HepG2 (cell line): ENCODE measurements around the gene BCKDHA. TPM values are rescaled to one million over a fixed set of nuclear protein-coding genes. Genes with fewer than 3 reads are reported as not detected.
A peak's percentile ranks its signal among the peaks of the same experiment; 100 is the strongest.

ENCODE experiments used
- ISL2 ChIP-seq: sonication (generic); formaldehyde crosslinking; IDR thresholded peaks from 2 replicates; pipeline ENCODE4 v1.5.0; 2020; ENCODE audit warnings: missing genetic modification reagents
- POLR2A ChIP-seq, 2 experiments: IDR thresholded peaks; 2 replicates each; pipeline ENCODE4 v1.6.1; 2011; ENCODE audit warnings: low read depth in 2 of 2, low read length in 2 of 2, mild to moderate bottlenecking in 1 of 2, moderate library complexity in 1 of 2; ENCODE audit not compliant: insufficient read depth in 1 of 2
- ZBTB7A ChIP-seq: sonication (generic); formaldehyde crosslinking; IDR thresholded peaks from 2 replicates; pipeline ENCODE4 v1.8.0; 2022; ENCODE audit warnings: mild to moderate bottlenecking, missing genetic modification reagents
- ZNF232 ChIP-seq: sonication (generic); formaldehyde crosslinking; IDR thresholded peaks from 2 replicates; pipeline ENCODE4 v1.4.0; 2020; ENCODE audit warnings: missing genetic modification reagents, borderline replicate concordance
- ZNF451 ChIP-seq: sonication (generic); formaldehyde crosslinking; IDR thresholded peaks from 2 replicates; pipeline ENCODE4 v1.5.0; 2020; ENCODE audit warnings: mild to moderate bottlenecking, missing genetic modification reagents
- ZNF543 ChIP-seq: sonication (generic); formaldehyde crosslinking; IDR thresholded peaks from 2 replicates; pipeline ENCODE4 v1.4.0; 2020; ENCODE audit warnings: mild to moderate bottlenecking, missing genetic modification reagents
- ZNF674 ChIP-seq: sonication (generic); formaldehyde crosslinking; IDR thresholded peaks from 2 replicates; pipeline ENCODE4 v1.5.0; 2020; ENCODE audit warnings: low read depth, mild to moderate bottlenecking, missing genetic modification reagents
- polyA plus RNA-seq, 8 experiments: library from polyadenylated mRNA; depleted of rRNA in 3 of 8; stranded (reverse) in 7 of 8; unstranded in 1 of 8; fragments of >200 nt; fragmentation: Illumina TruSeq in 4 of 8; extraction: Trizol in 4 of 8; gene quantifications; 2 replicates each; pipeline versions ENCODE4 v1.2.1 to v1.2.3, GENCODE V29; 2011 to 2016; ENCODE audit warnings: low read depth in 4 of 8, missing spikeins in 1 of 8, mixed read lengths in 1 of 8; ENCODE audit not compliant: insufficient read depth in 1 of 8
- total RNA-seq, 5 experiments: library from RNA; depleted of rRNA; stranded (reverse); fragments of >200 nt; fragmentation: Illumina TruSeq; extraction: Trizol; gene quantifications; 2 replicates each; pipeline ENCODE4 v1.2.3, GENCODE V29; 2016; ENCODE audit warnings: low read depth in 1 of 5
- TF ChIP-seq, protein P1 (sequence below): sonication (generic); formaldehyde crosslinking; IDR thresholded peaks from 2 replicates; pipeline ENCODE4 v1.5.1; 2020; ENCODE audit warnings: mild to moderate bottlenecking, missing genetic modification reagents, moderate library complexity
- TF ChIP-seq, protein P2 (sequence below): sonication (generic); formaldehyde crosslinking; IDR thresholded peaks from 2 replicates; pipeline ENCODE4 v1.4.0; 2020; ENCODE audit warnings: mild to moderate bottlenecking, missing genetic modification reagents
- TF ChIP-seq, protein P3 (sequence below): IDR thresholded peaks from 2 replicates; pipeline ENCODE4 v1.6.1; 2012; ENCODE audit warnings: low read depth, low read length, improper control_type of control experiment
- TF ChIP-seq, protein P4 (sequence below): sonication (generic); formaldehyde crosslinking; IDR thresholded peaks from 2 replicates; pipeline ENCODE4 v1.5.1; 2020; ENCODE audit warnings: mild to moderate bottlenecking, missing genetic modification reagents, moderate library complexity
- TF ChIP-seq, protein P5 (sequence below): sonication (generic); formaldehyde crosslinking; IDR thresholded peaks from 2 replicates; pipeline ENCODE4 v1.5.1; 2020; ENCODE audit warnings: mild to moderate bottlenecking, missing genetic modification reagents
- TF ChIP-seq, protein P6 (sequence below): sonication (generic); formaldehyde crosslinking; IDR thresholded peaks from 2 replicates; pipeline ENCODE4 v1.8.1; 2023; ENCODE audit warnings: mild to moderate bottlenecking, missing genetic modification reagents

BCKDHA gene
- total and polyA plus RNA-seq, 2 of the 13 experiments (the other 11 are each of a cell fraction or from before 2014, with no cell fraction given), result 11.8 to 31.5 TPM

DNA sequence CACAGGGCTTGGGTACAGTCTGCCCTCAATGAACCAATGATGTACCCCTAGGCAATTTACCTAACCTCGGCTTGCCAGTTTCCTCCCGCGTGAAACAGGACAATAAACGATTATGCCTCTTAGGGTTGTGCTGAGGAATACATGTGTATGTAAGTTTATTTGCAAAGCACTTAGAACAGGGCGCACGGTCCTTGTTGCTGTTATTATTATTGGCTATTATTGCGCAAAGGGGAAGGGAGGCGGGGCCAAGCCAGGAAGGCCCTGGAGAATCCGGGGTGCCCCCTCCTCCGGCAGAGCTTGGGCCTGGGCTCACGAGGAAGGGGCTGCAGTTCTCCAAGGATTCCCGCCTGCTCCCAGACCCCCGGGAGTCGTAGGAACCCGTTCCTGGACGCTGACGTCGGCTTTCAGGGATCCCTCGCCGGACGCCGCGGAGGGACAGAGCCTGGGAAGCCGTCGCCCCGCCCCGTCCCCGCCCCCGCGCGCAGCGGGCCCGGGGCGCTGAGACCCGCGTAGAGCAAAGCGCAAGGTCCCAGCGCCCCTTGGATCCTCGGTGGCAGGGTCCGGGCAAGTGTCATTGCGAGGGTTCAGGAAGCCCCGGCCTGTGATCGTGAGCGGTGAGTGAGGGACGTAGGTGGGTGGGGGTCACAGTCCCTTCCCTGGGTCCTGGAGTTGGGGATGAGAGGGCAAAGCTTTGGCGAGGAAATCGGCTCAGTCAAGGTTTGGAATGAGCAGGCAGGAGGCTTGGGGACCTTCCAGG, 21.2 kb upstream of the BCKDHA start, which contains the start of gene TMEM91 (continued):
- TF ChIP-seq, protein P1, sequence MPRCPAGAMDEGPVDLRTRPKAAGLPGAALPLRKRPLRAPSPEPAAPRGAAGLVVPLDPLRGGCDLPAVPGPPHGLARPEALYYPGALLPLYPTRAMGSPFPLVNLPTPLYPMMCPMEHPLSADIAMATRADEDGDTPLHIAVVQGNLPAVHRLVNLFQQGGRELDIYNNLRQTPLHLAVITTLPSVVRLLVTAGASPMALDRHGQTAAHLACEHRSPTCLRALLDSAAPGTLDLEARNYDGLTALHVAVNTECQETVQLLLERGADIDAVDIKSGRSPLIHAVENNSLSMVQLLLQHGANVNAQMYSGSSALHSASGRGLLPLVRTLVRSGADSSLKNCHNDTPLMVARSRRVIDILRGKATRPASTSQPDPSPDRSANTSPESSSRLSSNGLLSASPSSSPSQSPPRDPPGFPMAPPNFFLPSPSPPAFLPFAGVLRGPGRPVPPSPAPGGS, result peak; percentile 44; the same call in 1 of the 2 replicates
- TF ChIP-seq ISL2 (CRISPR knock-in tag) (0 out of 2 replicates have a peak, but pooled peaks have one; percentile 3), ZNF451 (peak; percentile 49; the same call in 1 of the 2 replicates), ZNF232 (CRISPR knock-in tag) (no peak), ZNF543 (CRISPR knock-in tag) (peak; percentile 10; the same call in 1 of the 2 replicates), ZBTB7A (peak; percentile 84; the same call in 1 of the 2 replicates), ZNF674 (no peak), POLR2A (IDR thresholded peaks at IDR 0.05; ENCODE audit: insufficient read depth in 1 of 2, low read depth in 2 of 2, low read length in 2 of 2) (0 out of 4 replicates have a peak, but pooled peaks of 1 of the 2 experiments have one; percentile 55)
- TF ChIP-seq, protein P2, sequence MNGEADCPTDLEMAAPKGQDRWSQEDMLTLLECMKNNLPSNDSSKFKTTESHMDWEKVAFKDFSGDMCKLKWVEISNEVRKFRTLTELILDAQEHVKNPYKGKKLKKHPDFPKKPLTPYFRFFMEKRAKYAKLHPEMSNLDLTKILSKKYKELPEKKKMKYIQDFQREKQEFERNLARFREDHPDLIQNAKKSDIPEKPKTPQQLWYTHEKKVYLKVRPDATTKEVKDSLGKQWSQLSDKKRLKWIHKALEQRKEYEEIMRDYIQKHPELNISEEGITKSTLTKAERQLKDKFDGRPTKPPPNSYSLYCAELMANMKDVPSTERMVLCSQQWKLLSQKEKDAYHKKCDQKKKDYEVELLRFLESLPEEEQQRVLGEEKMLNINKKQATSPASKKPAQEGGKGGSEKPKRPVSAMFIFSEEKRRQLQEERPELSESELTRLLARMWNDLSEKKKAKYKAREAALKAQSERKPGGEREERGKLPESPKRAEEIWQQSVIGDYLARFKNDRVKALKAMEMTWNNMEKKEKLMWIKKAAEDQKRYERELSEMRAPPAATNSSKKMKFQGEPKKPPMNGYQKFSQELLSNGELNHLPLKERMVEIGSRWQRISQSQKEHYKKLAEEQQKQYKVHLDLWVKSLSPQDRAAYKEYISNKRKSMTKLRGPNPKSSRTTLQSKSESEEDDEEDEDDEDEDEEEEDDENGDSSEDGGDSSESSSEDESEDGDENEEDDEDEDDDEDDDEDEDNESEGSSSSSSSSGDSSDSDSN, result peak; percentile 22; the same call in 1 of the 2 replicates
- TF ChIP-seq, protein P3, sequence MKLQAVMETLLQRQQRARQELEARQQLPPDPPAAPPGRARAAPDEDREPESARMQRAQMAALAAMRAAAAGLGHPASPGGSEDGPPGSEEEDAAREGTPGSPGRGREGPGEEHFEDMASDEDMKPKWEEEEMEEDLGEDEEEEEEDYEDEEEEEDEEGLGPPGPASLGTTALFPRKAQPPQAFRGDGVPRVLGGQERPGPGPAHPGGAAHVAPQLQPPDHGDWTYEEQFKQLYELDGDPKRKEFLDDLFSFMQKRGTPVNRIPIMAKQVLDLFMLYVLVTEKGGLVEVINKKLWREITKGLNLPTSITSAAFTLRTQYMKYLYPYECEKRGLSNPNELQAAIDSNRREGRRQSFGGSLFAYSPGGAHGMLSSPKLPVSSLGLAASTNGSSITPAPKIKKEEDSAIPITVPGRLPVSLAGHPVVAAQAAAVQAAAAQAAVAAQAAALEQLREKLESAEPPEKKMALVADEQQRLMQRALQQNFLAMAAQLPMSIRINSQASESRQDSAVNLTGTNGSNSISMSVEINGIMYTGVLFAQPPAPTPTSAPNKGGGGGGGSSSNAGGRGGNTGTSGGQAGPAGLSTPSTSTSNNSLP, result no peak
- TF ChIP-seq, protein P4, sequence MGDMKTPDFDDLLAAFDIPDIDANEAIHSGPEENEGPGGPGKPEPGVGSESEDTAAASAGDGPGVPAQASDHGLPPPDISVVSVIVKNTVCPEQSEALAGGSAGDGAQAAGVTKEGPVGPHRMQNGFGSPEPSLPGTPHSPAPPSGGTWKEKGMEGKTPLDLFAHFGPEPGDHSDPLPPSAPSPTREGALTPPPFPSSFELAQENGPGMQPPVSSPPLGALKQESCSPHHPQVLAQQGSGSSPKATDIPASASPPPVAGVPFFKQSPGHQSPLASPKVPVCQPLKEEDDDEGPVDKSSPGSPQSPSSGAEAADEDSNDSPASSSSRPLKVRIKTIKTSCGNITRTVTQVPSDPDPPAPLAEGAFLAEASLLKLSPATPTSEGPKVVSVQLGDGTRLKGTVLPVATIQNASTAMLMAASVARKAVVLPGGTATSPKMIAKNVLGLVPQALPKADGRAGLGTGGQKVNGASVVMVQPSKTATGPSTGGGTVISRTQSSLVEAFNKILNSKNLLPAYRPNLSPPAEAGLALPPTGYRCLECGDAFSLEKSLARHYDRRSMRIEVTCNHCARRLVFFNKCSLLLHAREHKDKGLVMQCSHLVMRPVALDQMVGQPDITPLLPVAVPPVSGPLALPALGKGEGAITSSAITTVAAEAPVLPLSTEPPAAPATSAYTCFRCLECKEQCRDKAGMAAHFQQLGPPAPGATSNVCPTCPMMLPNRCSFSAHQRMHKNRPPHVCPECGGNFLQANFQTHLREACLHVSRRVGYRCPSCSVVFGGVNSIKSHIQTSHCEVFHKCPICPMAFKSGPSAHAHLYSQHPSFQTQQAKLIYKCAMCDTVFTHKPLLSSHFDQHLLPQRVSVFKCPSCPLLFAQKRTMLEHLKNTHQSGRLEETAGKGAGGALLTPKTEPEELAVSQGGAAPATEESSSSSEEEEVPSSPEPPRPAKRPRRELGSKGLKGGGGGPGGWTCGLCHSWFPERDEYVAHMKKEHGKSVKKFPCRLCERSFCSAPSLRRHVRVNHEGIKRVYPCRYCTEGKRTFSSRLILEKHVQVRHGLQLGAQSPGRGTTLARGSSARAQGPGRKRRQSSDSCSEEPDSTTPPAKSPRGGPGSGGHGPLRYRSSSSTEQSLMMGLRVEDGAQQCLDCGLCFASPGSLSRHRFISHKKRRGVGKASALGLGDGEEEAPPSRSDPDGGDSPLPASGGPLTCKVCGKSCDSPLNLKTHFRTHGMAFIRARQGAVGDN (CRISPR knock-in tag), result peak; percentile 84
- TF ChIP-seq, protein P5, sequence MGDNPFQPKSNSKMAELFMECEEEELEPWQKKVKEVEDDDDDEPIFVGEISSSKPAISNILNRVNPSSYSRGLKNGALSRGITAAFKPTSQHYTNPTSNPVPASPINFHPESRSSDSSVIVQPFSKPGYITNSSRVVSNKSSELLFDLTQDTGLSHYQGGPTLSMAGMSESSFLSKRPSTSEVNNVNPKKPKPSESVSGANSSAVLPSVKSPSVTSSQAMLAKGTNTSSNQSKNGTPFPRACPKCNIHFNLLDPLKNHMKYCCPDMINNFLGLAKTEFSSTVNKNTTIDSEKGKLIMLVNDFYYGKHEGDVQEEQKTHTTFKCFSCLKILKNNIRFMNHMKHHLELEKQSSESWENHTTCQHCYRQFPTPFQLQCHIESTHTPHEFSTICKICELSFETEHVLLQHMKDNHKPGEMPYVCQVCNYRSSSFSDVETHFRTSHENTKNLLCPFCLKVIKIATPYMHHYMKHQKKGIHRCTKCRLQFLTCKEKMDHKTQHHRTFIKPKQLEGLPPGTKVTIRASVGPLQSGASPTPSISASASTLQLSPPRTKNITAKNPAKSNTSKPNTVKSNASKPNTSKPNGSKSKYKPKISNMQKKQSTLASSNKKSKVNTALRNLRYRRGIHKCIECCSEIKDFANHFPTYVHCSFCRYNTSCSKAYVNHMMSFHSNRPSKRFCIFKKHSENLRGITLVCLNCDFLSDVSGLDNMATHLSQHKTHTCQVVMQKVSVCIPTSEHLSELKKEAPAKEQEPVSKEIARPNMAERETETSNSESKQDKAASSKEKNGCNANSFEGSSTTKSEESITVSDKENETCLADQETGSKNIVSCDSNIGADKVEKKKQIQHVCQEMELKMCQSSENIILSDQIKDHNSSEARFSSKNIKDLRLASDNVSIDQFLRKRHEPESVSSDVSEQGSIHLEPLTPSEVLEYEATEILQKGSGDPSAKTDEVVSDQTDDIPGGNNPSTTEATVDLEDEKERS (CRISPR knock-in tag), result peak; percentile 23; the same call in 1 of the 2 replicates
- TF ChIP-seq, protein P6, sequence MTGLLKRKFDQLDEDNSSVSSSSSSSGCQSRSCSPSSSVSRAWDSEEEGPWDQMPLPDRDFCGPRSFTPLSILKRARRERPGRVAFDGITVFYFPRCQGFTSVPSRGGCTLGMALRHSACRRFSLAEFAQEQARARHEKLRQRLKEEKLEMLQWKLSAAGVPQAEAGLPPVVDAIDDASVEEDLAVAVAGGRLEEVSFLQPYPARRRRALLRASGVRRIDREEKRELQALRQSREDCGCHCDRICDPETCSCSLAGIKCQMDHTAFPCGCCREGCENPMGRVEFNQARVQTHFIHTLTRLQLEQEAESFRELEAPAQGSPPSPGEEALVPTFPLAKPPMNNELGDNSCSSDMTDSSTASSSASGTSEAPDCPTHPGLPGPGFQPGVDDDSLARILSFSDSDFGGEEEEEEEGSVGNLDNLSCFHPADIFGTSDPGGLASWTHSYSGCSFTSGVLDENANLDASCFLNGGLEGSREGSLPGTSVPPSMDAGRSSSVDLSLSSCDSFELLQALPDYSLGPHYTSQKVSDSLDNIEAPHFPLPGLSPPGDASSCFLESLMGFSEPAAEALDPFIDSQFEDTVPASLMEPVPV, result no peak
